ENCODE data around the gene RUSC2.

DNA sequence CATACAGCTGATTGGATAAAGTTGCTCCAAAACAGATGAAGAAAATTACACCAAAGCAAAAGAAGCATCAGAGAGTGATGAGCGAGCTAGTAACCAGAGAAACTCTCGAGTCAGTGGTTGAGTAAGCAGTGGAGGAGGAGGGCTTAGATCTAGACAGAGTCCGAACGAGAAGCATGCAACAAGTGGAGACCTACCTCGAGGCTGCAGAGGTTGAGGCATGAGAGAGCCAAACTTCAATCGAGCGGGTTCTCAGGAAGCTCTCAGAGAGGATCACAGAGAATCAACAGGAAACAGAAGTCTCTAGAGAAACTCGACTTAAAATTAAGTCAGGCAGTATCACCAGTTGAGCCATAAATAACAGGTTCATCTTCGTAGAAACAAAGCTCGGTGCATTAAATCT is 6.1 kb downstream of the RUSC2 start:
- TF ChIP-seq EP300 (conservative IDR thresholded peaks at IDR 0.05; ENCODE audit: poor library complexity, severe bottlenecking) (no peak), POLR2AphosphoS5 (IDR thresholded peaks at IDR 0.05) (no peak), RAD21 (conservative IDR thresholded peaks at IDR 0.05) (no peak), EZH2 (IDR thresholded peaks at IDR 0.05; ENCODE audit: borderline replicate concordance, insufficient read depth, low read length, poor library complexity, severe bottlenecking) (no peak), MXI1 (conservative IDR thresholded peaks at IDR 0.05; ENCODE audit: poor library complexity, severe bottlenecking) (no peak), TAF1 (IDR thresholded peaks at IDR 0.05; ENCODE audit: low read depth) (no peak), SMC3 (conservative IDR thresholded peaks at IDR 0.05; ENCODE audit: poor library complexity) (no peak)
- TF ChIP-seq, protein P1, sequence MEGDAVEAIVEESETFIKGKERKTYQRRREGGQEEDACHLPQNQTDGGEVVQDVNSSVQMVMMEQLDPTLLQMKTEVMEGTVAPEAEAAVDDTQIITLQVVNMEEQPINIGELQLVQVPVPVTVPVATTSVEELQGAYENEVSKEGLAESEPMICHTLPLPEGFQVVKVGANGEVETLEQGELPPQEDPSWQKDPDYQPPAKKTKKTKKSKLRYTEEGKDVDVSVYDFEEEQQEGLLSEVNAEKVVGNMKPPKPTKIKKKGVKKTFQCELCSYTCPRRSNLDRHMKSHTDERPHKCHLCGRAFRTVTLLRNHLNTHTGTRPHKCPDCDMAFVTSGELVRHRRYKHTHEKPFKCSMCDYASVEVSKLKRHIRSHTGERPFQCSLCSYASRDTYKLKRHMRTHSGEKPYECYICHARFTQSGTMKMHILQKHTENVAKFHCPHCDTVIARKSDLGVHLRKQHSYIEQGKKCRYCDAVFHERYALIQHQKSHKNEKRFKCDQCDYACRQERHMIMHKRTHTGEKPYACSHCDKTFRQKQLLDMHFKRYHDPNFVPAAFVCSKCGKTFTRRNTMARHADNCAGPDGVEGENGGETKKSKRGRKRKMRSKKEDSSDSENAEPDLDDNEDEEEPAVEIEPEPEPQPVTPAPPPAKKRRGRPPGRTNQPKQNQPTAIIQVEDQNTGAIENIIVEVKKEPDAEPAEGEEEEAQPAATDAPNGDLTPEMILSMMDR (IDR thresholded peaks at IDR 0.05; ENCODE audit: poor library complexity, severe bottlenecking): no peak
- TF ChIP-seq, protein P2, sequence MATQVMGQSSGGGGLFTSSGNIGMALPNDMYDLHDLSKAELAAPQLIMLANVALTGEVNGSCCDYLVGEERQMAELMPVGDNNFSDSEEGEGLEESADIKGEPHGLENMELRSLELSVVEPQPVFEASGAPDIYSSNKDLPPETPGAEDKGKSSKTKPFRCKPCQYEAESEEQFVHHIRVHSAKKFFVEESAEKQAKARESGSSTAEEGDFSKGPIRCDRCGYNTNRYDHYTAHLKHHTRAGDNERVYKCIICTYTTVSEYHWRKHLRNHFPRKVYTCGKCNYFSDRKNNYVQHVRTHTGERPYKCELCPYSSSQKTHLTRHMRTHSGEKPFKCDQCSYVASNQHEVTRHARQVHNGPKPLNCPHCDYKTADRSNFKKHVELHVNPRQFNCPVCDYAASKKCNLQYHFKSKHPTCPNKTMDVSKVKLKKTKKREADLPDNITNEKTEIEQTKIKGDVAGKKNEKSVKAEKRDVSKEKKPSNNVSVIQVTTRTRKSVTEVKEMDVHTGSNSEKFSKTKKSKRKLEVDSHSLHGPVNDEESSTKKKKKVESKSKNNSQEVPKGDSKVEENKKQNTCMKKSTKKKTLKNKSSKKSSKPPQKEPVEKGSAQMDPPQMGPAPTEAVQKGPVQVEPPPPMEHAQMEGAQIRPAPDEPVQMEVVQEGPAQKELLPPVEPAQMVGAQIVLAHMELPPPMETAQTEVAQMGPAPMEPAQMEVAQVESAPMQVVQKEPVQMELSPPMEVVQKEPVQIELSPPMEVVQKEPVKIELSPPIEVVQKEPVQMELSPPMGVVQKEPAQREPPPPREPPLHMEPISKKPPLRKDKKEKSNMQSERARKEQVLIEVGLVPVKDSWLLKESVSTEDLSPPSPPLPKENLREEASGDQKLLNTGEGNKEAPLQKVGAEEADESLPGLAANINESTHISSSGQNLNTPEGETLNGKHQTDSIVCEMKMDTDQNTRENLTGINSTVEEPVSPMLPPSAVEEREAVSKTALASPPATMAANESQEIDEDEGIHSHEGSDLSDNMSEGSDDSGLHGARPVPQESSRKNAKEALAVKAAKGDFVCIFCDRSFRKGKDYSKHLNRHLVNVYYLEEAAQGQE (IDR thresholded peaks at IDR 0.05; ENCODE audit: borderline replicate concordance): no peak

Data from neural cell (in vitro differentiated cells).